Activated naive CD4-positive, alpha-beta T cell treated with anti-CD3 and anti-CD28 coated beads, Interleukin-2, amount 50 U/mL, for 24 hours (primary cell): Measurements from ENCODE around the gene C1orf226.
"Not testable (repeated sequence)": the region's sequence is repeated elsewhere in the genome, so short reads cannot be mapped to it uniquely, and the experiment has no call there.

Experiments
- H3K27ac Mint-ChIP-seq: one replicate; pipeline ENCODE4 v1.8.0; 2021; ENCODE audit warnings: mild to moderate bottlenecking, mixed read lengths
- H3K27me3 Mint-ChIP-seq: one replicate; pipeline ENCODE4 v1.8.0; 2021; ENCODE audit warnings: mixed read lengths
- H3K36me3 Mint-ChIP-seq: one replicate; pipeline ENCODE4 v1.8.0; 2021; ENCODE audit warnings: mixed read lengths
- H3K4me1 Mint-ChIP-seq: one replicate; pipeline ENCODE4 v1.8.0; 2021; ENCODE audit warnings: mixed read lengths
- H3K4me3 Mint-ChIP-seq: one replicate; pipeline ENCODE4 v1.8.0; 2021; ENCODE audit warnings: mild to moderate bottlenecking, mixed read lengths
- H3K9me3 Mint-ChIP-seq: one replicate; pipeline ENCODE4 v1.8.0; 2021; ENCODE audit warnings: mixed read lengths

The C1orf226 gene, protein sequence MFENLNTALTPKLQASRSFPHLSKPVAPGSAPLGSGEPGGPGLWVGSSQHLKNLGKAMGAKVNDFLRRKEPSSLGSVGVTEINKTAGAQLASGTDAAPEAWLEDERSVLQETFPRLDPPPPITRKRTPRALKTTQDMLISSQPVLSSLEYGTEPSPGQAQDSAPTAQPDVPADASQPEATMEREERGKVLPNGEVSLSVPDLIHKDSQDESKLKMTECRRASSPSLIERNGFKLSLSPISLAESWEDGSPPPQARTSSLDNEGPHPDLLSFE

GRCh38 chr1:162381383-162381782 is at the start of gene C1orf226:
C1orf226 (plus strand) TSS chr1:162381728; CDS start chr1:162381902, 174 bp downstream.
- H3K4me1 Mint-ChIP-seq = no peaks in the 10 kb centered on the region
- no peaks in the 10 kb centered on the region for H3K9me3 Mint-ChIP-seq
- H3K27me3 Mint-ChIP-seq = no peaks in the 10 kb centered on the region
- no peak within 1 kb of the TSS for H3K4me3 Mint-ChIP-seq
- no peaks in the 10 kb centered on the region for H3K36me3 Mint-ChIP-seq
- H3K27ac Mint-ChIP-seq = no peak within 1 kb of the TSS

DNA sequence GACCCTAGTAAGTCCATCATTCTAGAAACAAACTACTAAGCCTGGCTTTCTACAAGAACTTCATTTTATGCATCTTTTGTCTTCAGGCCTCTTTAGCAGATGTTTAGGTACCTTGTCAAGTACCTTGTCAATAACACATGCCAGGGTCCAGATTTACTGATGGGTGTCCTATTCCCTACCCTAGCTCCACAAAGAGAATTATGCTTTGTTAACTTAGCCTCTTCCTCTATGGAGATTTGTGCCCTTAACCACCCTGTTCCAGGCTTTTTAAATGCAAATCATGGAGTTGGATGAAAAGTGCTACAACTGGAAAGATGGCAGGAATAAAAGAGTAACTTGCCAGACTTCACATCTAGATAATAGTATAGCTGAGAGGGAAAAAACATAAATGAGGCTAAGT is 47.5 kb upstream of the C1orf226 start:
- no peaks in the 10 kb centered on the region for H3K36me3 Mint-ChIP-seq
- no peak overlapping the region for H3K4me3 Mint-ChIP-seq
- H3K27me3 Mint-ChIP-seq = peaks cover 13% of the 10 kb centered on the region
- no peaks in the 10 kb centered on the region for H3K4me1 Mint-ChIP-seq
- no peak overlapping the region for H3K27ac Mint-ChIP-seq
- H3K9me3 Mint-ChIP-seq = no peaks in the 10 kb centered on the region

- Mint-ChIP-seq H3K4me3 (no peak overlapping the region), H3K27ac (no peak overlapping the region), H3K4me1 (no peaks in the 10 kb centered on the region), H3K9me3 (no peaks in the 10 kb centered on the region), H3K27me3 (peaks cover 13% of the 10 kb centered on the region), H3K36me3 (no peaks in the 10 kb centered on the region)
Observed at GRCh38 chr1:162335126-162335525, 46.4 kb upstream of the C1orf226 start.

GRCh38 chr1:162336621-162337285 is 44.8 kb upstream of the C1orf226 start:
- Mint-ChIP-seq H3K9me3 (no peaks in the 10 kb centered on the region), H3K36me3 (no peaks in the 10 kb centered on the region), H3K27ac (no peak overlapping the region), H3K27me3 (peaks cover 12% of the 10 kb centered on the region), H3K4me1 (no peaks in the 10 kb centered on the region), H3K4me3 (no peak overlapping the region)

GRCh38 chr1:162342452-162342983 is 39.0 kb upstream of the C1orf226 start:
- Mint-ChIP-seq H3K27me3 (peaks cover 2% of the 10 kb centered on the region), H3K4me1 (no peaks in the 10 kb centered on the region), H3K9me3 (no peaks in the 10 kb centered on the region), H3K27ac (no peak overlapping the region), H3K36me3 (no peaks in the 10 kb centered on the region), H3K4me3 (no peak overlapping the region)

DNA sequence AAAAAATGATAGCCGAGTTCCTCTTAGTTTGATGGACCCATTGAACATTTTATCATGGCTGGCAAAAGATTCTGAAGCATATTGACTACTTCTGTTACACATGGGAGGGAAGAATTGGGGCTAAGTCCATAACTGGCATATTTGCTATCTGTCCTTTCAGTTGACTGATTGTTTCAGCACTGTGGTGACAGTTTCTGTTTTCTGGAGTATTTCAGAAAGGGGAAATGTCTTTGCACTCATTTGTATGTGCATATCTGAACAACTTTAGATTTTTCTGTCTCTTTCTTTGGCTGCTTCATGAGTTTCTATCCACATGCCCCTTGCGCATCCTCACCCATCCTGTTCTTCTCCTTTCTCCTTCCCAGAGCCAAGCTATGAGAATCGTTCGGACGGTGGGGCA is 38.1 kb upstream of the C1orf226 start:
- no peaks in the 10 kb centered on the region for H3K9me3 Mint-ChIP-seq

DNA sequence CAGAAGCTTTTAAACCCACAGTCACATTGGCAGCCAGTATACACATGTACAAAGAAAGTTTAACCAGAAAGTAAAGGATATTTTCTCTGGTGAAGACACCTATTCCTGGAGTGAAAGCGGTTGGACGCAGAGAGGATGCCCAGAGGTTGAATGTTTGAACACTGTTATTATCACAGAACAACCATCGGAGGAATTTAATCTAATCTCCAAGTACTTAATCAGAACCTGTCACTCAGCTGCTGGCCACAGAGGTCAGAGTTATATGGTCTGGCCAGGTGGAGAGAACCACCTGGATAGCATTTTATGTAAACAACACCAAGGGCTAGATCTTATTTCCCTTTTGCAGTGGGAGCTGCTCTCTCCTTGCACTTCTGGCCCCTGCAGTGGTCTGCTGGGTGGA is 34.2 kb upstream of the C1orf226 start:
- Mint-ChIP-seq H3K4me3 (no peak overlapping the region), H3K36me3 (no peaks in the 10 kb centered on the region), H3K9me3 (no peaks in the 10 kb centered on the region), H3K27ac (no peak overlapping the region), H3K4me1 (no peaks in the 10 kb centered on the region), H3K27me3 (peaks cover 3% of the 10 kb centered on the region)

More for the DNA sequence above, 38.1 kb upstream of the C1orf226 start:
- H3K4me3 Mint-ChIP-seq = no peak overlapping the region
- no peaks in the 10 kb centered on the region for H3K36me3 Mint-ChIP-seq
- H3K27ac Mint-ChIP-seq = no peak overlapping the region
- no peaks in the 10 kb centered on the region for H3K4me1 Mint-ChIP-seq
- H3K27me3 Mint-ChIP-seq = peaks cover 2% of the 10 kb centered on the region

GRCh38 chr1:162349635-162350330 is 31.7 kb upstream of the C1orf226 start:
- no peak overlapping the region for H3K4me3 Mint-ChIP-seq
- H3K9me3 Mint-ChIP-seq = no peaks in the 10 kb centered on the region
- H3K36me3 Mint-ChIP-seq = no peaks in the 10 kb centered on the region
- peaks cover 3% of the 10 kb centered on the region for H3K27me3 Mint-ChIP-seq
- H3K27ac Mint-ChIP-seq = no peak overlapping the region
- no peaks in the 10 kb centered on the region for H3K4me1 Mint-ChIP-seq

GRCh38 chr1:162351246-162351842 is 30.2 kb upstream of the C1orf226 start:
- H3K27ac Mint-ChIP-seq = peak overlapping the region; percentile 26
- peaks cover 3% of the 10 kb centered on the region for H3K27me3 Mint-ChIP-seq
- no peaks in the 10 kb centered on the region for H3K36me3 Mint-ChIP-seq
- H3K4me3 Mint-ChIP-seq = no peak overlapping the region
- no peaks in the 10 kb centered on the region for H3K9me3 Mint-ChIP-seq
- H3K4me1 Mint-ChIP-seq = no peaks in the 10 kb centered on the region

DNA sequence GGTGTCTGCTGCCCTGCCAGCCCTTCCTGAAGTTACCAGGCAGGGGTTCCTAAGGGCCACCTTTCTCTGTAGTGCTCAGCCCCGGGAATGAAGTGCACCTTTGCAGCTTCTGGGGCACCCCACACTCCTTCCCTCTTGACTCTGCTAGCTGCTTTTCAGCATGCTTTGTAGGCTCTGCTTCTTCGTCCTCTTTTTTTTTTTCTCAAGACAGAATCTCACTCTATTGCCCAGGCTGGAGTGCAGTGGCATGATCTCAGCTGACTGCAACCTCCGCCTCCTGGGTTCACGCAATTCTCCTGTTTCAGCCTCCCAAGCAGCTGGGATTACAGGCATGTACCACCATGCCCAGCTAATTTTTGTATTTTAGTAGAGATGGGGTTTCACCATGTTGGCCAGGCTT is 29.7 kb upstream of the C1orf226 start:
- not testable (repeated sequence) for H3K9me3 Mint-ChIP-seq, H3K4me1 Mint-ChIP-seq, H3K27me3 Mint-ChIP-seq, H3K4me3 Mint-ChIP-seq, H3K36me3 Mint-ChIP-seq
- H3K27ac Mint-ChIP-seq = peak overlapping the region; percentile 26

- Mint-ChIP-seq H3K4me1 (no peaks in the 10 kb centered on the region), H3K9me3 (no peaks in the 10 kb centered on the region), H3K36me3 (no peaks in the 10 kb centered on the region), H3K4me3 (no peak overlapping the region), H3K27ac (no peak overlapping the region), H3K27me3 (peaks cover 3% of the 10 kb centered on the region)
Observed at GRCh38 chr1:162353078-162353477, 28.4 kb upstream of the C1orf226 start.

DNA sequence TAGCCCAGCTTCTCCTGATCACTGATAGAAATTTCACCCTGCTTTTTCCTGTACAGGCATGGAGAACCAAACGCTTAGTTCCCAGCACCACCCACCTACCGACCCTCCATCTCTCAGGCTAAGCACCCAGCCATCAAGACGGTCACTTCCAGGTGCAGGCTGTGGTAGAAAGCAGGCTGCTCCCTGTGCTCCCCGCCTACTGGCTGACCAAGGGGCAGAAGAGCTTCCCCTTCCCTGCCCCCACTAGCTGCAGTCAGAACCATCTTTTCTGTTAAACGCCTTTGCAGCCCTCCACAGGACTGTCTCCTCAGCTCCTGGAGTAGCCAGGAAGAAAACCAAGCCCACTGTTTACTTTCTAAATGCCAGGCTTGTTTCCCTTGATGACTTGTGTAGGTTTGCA is 27.8 kb upstream of the C1orf226 start:
- Mint-ChIP-seq H3K27ac (no peak overlapping the region), H3K9me3 (no peaks in the 10 kb centered on the region), H3K36me3 (no peaks in the 10 kb centered on the region), H3K4me3 (no peak overlapping the region), H3K27me3 (peaks cover 3% of the 10 kb centered on the region), H3K4me1 (no peaks in the 10 kb centered on the region)

DNA sequence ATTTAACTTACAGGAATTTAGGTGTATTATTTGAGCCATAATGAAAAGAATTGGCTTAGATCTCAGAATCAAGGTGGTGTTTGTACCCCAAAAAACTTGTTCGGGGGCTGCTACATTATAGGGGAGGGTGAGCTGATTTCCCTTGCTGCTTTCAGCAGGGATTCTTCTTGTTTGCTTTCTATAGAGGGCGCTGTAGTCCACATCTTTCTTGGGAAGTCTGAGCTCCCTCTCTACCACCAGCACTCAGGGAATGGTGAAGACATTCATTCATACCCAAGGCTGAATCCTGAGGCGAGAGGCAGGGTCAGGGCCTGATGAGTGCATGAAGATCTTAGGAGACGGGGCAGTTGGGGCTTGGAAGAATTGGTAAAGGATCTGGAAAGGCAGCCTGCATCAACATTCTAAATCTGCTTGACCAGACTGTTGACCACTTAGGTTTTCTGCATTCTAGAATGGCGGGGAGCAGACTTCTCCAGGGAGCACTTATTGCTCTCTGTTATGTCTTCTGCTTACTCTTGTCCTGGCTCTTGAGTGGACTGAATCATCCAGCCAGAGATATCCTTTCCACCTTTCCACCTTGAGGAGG is 23.8 kb upstream of the C1orf226 start:
- Mint-ChIP-seq H3K36me3 (no peaks in the 10 kb centered on the region), H3K4me1 (no peaks in the 10 kb centered on the region), H3K4me3 (no peak overlapping the region), H3K9me3 (no peaks in the 10 kb centered on the region), H3K27me3 (no peaks in the 10 kb centered on the region), H3K27ac (no peak overlapping the region)

DNA sequence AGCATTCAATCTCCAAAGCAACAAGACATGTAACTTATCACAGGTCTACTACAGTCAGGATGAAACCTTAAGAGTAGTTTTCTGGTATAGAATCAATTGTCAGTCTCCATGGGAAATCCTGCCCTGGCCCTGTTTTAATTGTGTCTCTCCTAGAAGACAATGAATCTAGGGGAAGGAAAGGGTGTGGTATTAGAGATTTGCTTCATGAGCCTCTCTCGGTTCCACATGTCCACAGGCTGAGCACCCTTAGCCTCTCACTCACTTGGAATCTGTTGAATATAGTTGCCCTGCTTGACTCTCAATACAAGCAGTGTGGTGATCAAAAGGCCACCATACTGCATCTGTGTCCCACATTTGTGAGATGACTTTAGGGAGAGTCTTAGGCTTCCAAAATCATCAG is 22.6 kb upstream of the C1orf226 start:
- H3K27me3 Mint-ChIP-seq = no peaks in the 10 kb centered on the region
- H3K4me3 Mint-ChIP-seq = no peak overlapping the region
- no peaks in the 10 kb centered on the region for H3K36me3 Mint-ChIP-seq
- no peaks in the 10 kb centered on the region for H3K4me1 Mint-ChIP-seq
- H3K27ac Mint-ChIP-seq = no peak overlapping the region
- H3K9me3 Mint-ChIP-seq = no peaks in the 10 kb centered on the region

GRCh38 chr1:162359523-162360236 is 21.8 kb upstream of the C1orf226 start:
- Mint-ChIP-seq H3K27ac (no peak overlapping the region), H3K36me3 (no peaks in the 10 kb centered on the region), H3K4me1 (no peaks in the 10 kb centered on the region), H3K27me3 (no peaks in the 10 kb centered on the region), H3K9me3 (no peaks in the 10 kb centered on the region), H3K4me3 (no peak overlapping the region)
